ENCODE measurements around the gene MAB21L4. TPM values are rescaled to one million over a fixed set of nuclear protein-coding genes. Genes with fewer than 3 reads are reported as not detected.

MAB21L4 gene
- total and polyA plus RNA-seq, 2 of the 8 experiments (the other 6 are each of a cell fraction or from before 2014, with no cell fraction given), result 0.11 TPM; not detected in 1

- H2AK5ac ChIP-seq (ENCODE audit: low read depth, low read length), result no peak overlapping the region
- H3K56ac ChIP-seq (replicated peaks; ENCODE audit: insufficient read length, low read depth, low read length), result no peak overlapping the region
- H2BK15ac ChIP-seq (ENCODE audit: low read length), result no peak overlapping the region
- no peak overlapping the region for H2BK5ac ChIP-seq (ENCODE audit: low read depth, low read length)
- no peak overlapping the region for H3K18ac ChIP-seq (ENCODE audit: extremely low read depth, low read length)
- no peak overlapping the region for H3K14ac ChIP-seq (ENCODE audit: insufficient read length)
- no peak overlapping the region; the same call in 1 of the 2 replicates for H4K8ac ChIP-seq (ENCODE audit: extremely low read depth, insufficient read depth, low read length)
- H3K4ac ChIP-seq (replicated peaks; ENCODE audit: insufficient read length, low read depth, low read length), result no peak overlapping the region
- no peaks in the 10 kb centered on the region for H3K79me2 ChIP-seq (ENCODE audit: control insufficient read depth in 1 of 2, insufficient read depth in 2 of 2, low read length in 2 of 2)
- no peak overlapping the region for H2AFZ ChIP-seq (ENCODE audit: low read length)
- no peaks in the 10 kb centered on the region for H3K36me3 ChIP-seq (ENCODE audit: control insufficient read depth in 2 of 4, insufficient read depth in 4 of 4, low read length in 3 of 4)
- CTCF ChIA-PET (ENCODE audit: partially characterized antibody), result interaction anchor here (0.8 to 3.2 kb wide), 15 partner anchors 11 to 206 kb away, joined by 3 to 18 read pairs (median 5); partner anchors contain the start of gene KIF1A
- H3K9ac ChIP-seq (replicated peaks in 1 of 4; ENCODE audit: extremely low read depth in 1 of 4, low read depth in 3 of 4, low read length in 3 of 4), result no peak overlapping the region; a peak in 1 of 7 replicates
- no peaks in the 10 kb centered on the region for H3K23me2 ChIP-seq (ENCODE audit: low read depth, low read length)
- DNase-seq (ENCODE audit: low read depth in 1 of 2, low spot score in 2 of 2) (no peak), FAIRE-seq (no peak)
- H3K4me1 ChIP-seq (replicated peaks in 1 of 4; ENCODE audit: control insufficient read depth in 3 of 4, insufficient read depth in 4 of 4, low read length in 3 of 4), result peaks cover 0 to 4% (median 0%) of the 10 kb centered on the region in 4 experiments; a peak in 1 of 7 replicates
- H4K5ac ChIP-seq (ENCODE audit: insufficient read length, low read depth, low read length), result no peak overlapping the region
- H3K4me3 ChIP-seq (ENCODE audit: extremely low read depth in 1 of 4, insufficient read depth in 2 of 4, low read depth in 3 of 4, low read length in 4 of 4), result no peak overlapping the region
- H4K91ac ChIP-seq (replicated peaks; ENCODE audit: insufficient read length, low read length), result no peak overlapping the region
- POLR2A ChIA-PET (ENCODE audit: partially characterized antibody), result interaction anchor here (0.8 to 2.3 kb wide), 8 partner anchors 13 to 64 kb away, joined by 3 to 11 read pairs (median 4); partner anchors contain the start of gene KIF1A
- H3K27ac ChIP-seq (ENCODE audit: low read depth, low read length), result no peak overlapping the region
- H2BK20ac ChIP-seq (ENCODE audit: low read length), result no peak overlapping the region
- no peak overlapping the region for H3K23ac ChIP-seq (ENCODE audit: insufficient read length)
- peaks cover 0 to 2% of the 10 kb centered on the region in 2 experiments for H4K20me1 ChIP-seq (replicated peaks in 1 of 2; ENCODE audit: control insufficient read depth in 1 of 2, insufficient read depth in 2 of 2, low read length in 2 of 2)
- no peaks in the 10 kb centered on the region for H3K9me3 ChIP-seq (ENCODE audit: insufficient read depth in 2 of 2, low read depth in 1 of 2, low read length in 1 of 2)
- H3K27me3 ChIP-seq (replicated peaks in 1 of 4; ENCODE audit: control insufficient read depth in 3 of 4, extremely low read depth in 1 of 4, insufficient read depth in 3 of 4, low read length in 3 of 4), result no peaks in the 10 kb centered on the region
- no peaks in the 10 kb centered on the region for H3K79me1 ChIP-seq (ENCODE audit: low read depth, low read length)
- 89% methylated on average over 24 of the region's 28 CpGs; no CpG with 5 or more reads in 1 of the 2 experiments for WGBS, 2 experiments (ENCODE audit: extremely low coverage in 1 of 2, insufficient coverage in 1 of 2, insufficient read length in 1 of 2, insufficient replicate concordance in 2 of 2, low coverage in 1 of 2, low lambda C conversion rate in 2 of 2, missing lambda C conversion rate in 1 of 2)
- H2BK12ac ChIP-seq (ENCODE audit: low read depth, low read length), result no peak overlapping the region
- H3K4me2 ChIP-seq (ENCODE audit: insufficient read depth in 1 of 2, low read depth in 2 of 2, low read length in 2 of 2), result no peak overlapping the region
- H2BK120ac ChIP-seq (replicated peaks; ENCODE audit: low read depth, low read length), result no peak overlapping the region
- no peak for TF ChIP-seq SIRT6 (IDR thresholded peaks at IDR 0.05; ENCODE audit: low read length)
- no peak for TF ChIP-seq JUND (IDR thresholded peaks at IDR 0.05; ENCODE audit: low read length)
- no peak for TF ChIP-seq EP300 (IDR thresholded peaks at IDR 0.05; ENCODE audit: borderline replicate concordance in 1 of 2, low read depth in 2 of 2, low read length in 2 of 2)
- TF ChIP-seq SRF (IDR thresholded peaks at IDR 0.05; ENCODE audit: low read depth, low read length), result no peak
- no peak for TF ChIP-seq RBBP5 (IDR thresholded peaks at IDR 0.05; ENCODE audit: borderline replicate concordance, low read depth, low read length)
- no peak for TF ChIP-seq HDAC2 (IDR thresholded peaks at IDR 0.05; ENCODE audit: borderline replicate concordance in 1 of 2, low read depth in 2 of 2, low read length in 2 of 2)
- TF ChIP-seq, protein P1, sequence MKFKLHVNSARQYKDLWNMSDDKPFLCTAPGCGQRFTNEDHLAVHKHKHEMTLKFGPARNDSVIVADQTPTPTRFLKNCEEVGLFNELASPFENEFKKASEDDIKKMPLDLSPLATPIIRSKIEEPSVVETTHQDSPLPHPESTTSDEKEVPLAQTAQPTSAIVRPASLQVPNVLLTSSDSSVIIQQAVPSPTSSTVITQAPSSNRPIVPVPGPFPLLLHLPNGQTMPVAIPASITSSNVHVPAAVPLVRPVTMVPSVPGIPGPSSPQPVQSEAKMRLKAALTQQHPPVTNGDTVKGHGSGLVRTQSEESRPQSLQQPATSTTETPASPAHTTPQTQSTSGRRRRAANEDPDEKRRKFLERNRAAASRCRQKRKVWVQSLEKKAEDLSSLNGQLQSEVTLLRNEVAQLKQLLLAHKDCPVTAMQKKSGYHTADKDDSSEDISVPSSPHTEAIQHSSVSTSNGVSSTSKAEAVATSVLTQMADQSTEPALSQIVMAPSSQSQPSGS (IDR thresholded peaks at IDR 0.05; ENCODE audit: low read length), result no peak
- TF ChIP-seq MAFK (IDR thresholded peaks at IDR 0.05; ENCODE audit: low read depth, low read length), result no peak
- no peak for TF ChIP-seq CBX5 (IDR thresholded peaks at IDR 0.05; ENCODE audit: low read depth, low read length)
Measured at GRCh38 chr2:240839152-240840143, 56.5 kb downstream of the MAB21L4 start.

Data from H1 (cell line).